Measurements from ENCODE around the gene CFAP74.

Gene CFAP74

DNA sequence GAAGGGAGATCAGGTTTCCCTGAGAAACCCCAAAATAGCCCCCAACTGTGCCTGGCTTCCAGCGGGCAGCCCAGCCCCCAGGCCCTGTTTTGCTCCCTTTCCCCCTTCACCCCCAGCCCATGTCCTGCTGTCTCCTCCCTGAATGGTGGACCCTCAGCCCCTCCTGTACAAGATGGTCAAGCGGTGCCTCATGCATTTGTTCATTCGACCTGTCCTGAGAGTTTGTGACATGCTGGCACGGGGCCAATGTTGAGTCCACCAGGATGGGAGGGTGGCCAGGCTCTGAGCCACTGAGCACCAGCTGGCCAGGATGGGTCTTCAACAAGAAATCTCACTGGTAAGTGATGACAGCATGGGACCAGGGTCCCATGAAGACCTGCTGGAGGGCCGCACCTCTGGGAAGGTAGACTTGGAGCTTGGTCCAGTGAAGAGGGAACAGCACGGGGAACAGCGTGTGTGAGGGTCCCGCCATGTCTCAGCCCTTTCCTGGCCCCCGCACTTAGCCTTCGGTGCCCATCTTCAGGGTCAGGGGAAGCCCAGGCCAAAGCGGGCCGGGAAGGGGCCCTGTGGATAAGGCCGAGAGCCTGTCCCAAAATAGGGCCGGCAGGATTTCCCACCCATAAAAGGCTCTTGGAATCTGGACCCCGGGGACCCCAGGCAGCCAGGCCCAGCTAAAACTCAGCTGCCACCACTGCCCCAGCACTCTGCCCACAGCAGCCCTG, 88.5 kb downstream of the CFAP74 start, which contains the start of gene CALML6:
Gene CALML6, plus strand, starts transcription at position 290 of the 722 bp plus-strand sequence. Its CDS starts 21 bp downstream, at position 311.
- no peak for DNase-seq

GRCh38 chr1:1914101-1914970, 89.2 kb downstream of the CFAP74 start:
- no peak for DNase-seq

DNA sequence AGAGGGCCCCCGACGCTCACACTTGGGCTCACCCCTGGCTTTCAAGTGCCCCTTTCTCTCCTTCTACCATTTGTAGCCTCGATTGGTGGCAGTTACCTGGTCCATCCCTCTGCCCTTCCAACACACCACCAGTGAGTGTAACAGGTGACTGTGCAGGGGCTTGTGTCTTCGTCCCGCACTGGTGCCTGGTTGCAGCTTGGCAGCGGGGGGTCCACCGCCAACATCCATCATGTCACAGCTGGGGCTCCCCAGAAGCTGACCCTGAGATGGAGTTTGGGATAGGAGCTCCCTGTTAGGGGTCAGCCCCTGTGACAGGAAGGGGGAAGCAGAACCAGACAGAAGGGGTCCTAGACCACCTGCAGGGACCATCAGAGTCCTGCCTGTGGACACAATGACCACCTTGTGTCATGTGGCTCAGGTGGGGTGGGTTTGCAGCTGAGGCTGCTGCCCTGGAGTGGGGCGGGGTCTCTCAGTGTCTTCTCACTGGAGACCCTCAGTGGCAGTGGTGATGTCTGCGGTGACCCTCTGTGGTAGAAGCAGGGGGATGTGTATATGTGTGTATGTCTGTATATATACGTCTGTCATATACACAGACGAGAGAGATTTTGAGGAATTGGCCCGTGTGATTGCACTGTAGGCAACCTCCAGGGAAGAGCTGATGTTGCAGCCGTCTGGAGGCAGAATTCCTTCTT, 92.1 kb downstream of the CFAP74 start:
- no peak for DNase-seq

GRCh38 chr1:1910651-1911331, 92.8 kb downstream of the CFAP74 start:
- DNase-seq = no peak

DNA sequence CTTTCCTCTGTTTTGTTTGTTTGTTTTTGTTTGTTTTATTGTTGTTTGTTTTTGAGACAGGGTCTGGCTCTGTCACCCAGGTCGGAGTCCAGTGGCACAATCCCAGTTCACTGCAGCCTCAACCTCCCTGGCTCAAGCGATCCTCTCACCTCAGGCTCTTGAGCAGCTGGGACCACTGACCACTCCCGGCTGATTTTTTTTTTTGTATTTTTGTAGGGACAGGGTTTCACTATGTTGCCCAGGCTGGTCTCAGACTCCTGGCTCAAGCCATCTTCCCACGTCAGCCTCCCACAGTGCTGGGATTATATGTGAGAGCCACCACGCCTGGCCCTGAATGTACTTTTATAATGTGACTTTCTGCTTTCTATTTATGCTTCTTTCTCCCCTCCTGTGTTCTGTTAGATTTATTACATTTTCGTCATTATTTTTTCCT, 93.5 kb downstream of the CFAP74 start:
- DNase-seq = no peak

DNA sequence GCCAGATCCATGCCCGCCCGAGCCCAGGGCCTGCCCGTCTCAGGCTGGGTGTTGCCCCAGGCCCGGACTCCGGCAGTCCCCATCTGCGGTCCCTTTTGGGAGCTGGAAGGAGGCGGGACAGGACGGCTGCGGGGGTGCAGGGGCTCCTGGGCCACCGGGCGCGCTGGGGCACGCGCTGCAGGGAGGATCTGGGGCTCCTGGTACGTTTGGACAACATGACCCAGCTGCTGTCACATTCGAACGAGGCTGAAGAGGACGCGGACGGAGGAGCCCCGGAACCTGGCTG, 95.1 kb downstream of the CFAP74 start:
- DNase-seq = no peak

- DNase-seq = no peak
Measured at GRCh38 chr1:1907098-1907736, 96.4 kb downstream of the CFAP74 start.

GRCh38 chr1:1906185-1907097, 97.1 kb downstream of the CFAP74 start:
- peak; percentile 91 for DNase-seq

DNA sequence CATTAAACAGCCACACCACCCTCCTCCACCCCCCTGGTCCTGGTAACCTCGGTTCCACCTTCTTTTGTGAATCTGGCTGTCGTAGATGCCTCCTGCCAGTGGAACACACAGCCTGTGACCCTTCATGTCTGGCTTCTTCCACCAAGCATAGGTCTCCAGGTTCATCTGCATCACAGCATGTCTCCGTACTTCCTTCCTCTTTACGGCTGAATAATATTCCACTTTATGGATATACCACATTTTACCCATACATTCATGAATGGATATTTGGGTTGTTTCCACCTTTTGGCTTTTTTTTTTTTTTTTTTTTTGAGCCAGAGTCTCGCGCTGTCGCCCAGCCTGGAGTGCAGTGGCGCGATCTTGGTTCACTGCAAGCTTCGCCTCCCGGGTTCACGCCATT, 100.4 kb downstream of the CFAP74 start:
- no peak for DNase-seq

- no peak for DNase-seq
Measured at GRCh38 chr1:1901641-1902294, 101.8 kb downstream of the CFAP74 start.

- no peak for DNase-seq
Measured at GRCh38 chr1:1900883-1901640, 102.5 kb downstream of the CFAP74 start.

- DNase-seq = no peak
Measured at GRCh38 chr1:1899967-1900327, 103.6 kb downstream of the CFAP74 start.

DNA sequence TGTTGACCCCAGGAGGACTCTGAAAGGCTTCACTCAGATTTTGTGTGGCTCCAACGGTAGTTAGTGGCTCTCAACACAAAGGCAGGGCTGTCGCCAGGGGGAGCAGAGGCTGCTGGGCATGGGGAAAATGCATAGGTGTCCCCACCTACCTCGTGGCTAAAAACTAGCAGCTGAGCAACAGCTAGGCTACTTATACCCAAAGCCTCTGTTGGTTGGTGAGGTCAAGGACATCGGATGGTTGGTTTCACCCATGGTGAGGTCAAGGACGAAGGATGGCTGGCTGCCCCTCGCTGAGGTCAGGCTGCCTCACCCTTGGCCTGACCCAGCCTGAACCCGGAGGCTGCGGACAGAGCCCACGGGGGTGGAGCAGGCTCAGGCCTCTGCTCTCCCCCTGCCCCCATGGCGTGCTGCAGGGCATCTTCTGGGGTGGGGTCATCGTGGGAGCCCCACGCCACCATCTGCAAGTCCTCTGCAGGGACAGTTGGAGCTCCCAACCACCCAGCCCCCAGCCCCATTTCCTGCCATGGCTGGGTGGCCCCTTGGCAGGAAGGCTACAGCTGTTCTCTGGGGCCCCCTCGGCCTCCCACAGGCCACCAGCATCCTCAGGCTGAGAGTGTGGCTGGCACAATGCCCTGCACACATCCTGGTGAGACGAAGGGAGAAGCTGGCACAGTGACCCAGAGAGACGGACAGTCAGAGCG, 104.2 kb downstream of the CFAP74 start:
- no peak for DNase-seq

GRCh38 chr1:1898246-1898933, 105.2 kb downstream of the CFAP74 start:
- no peak for DNase-seq

DNA sequence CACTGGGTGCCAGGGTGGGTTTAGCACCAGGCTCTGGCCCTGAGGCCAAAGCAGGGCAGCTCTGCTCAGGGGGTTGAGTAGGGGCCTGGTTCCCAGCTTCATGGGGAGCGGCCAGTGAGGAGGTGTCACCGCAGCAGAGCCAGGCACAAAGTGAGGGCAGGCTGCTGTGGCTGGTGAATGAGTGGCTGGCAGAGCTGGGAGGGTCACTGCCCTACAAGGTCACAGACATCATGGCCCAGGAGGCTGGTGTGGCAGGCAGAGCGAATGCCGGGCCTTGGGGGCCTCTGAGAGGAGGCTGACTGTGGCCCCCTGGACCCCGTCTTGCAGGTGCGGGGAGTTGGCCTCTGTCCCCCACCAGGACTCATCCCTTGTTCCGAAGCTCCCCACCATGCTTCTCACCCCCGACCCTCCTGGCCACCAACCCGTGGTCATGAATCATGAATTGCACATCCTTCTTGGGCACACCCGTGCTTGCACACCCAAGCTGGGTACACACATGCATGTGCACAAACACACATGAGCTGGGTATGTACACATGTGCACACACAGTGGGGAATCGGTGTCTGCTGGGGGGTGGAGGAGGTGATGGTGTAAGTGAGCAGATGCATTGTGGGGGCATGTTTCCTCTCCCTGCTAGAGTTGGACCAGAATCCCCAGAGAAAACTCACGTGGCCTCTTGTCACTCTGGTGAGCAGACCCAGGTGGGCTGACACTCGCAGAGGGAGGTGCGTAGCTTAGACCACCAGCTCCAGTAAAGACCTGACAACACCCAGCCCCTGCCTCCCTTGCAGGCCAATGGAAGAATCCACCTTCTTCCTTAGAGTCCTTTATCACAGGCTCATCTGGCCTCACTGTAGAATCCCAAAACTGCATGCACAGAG, 107.9 kb downstream of the CFAP74 start:
- no peak for DNase-seq

DNA sequence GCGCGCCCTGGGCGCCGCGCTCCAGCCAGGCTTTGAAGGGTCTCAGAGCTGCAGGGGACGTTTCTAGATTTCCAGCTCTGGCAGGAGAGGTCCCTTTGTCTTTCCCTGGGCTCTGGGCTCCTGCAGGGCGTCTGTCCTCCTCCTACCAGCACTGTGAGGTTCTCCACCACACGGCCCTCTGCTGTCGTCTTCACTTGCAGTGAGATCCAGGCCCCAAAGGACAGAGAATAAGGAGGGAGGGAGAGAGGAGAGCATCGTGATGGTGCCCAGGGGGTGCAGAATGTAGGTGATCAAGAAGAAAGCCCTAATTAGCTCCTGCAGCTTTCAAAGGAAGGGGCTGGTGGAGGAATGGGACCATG, 108.5 kb downstream of the CFAP74 start:
- DNase-seq = no peak

GRCh38 chr1:1894354-1895059, 109.1 kb downstream of the CFAP74 start:
- no peak for DNase-seq
